ENCODE results near the gene DNAJB6. TPM values are rescaled to one million over a fixed set of nuclear protein-coding genes. Genes with fewer than 3 reads are reported as not detected.

The DNAJB6 gene
- 100 to 1,000 TPM; 130 to 143 TPM for total RNA-seq
- polyA plus RNA-seq: 100 to 1,000 TPM; 118 to 126 TPM
- long read RNA-seq, donor 1, transcript DNAJB6-209 (7 exons, 1,159 nt): minor isoform, 46 of 1,261 reads
- long read RNA-seq, donor 1, transcript DNAJB6-204 (8 exons, 1,609 nt): minor isoform, 329 of 1,261 reads
- long read RNA-seq, donor 1, transcript DNAJB6-201 (10 exons, 2,527 nt): major isoform, 702 of 1,261 reads
- long read RNA-seq, donor 1, partial matches to known transcripts: 69 of 1,261 reads
- long read RNA-seq, donor 1, other reads (novel, unspliced or antisense): 114 of 1,261 reads
- long read RNA-seq, donor 2, full-length matches to known transcripts: 113 of 149 reads
- long read RNA-seq, donor 2, partial matches to known transcripts: 19 of 149 reads
- long read RNA-seq, donor 2, other reads (novel, unspliced or antisense): 17 of 149 reads

- DNase-seq: peak; percentile 97 to 98
- intact Hi-C loops (cut with DNase I): loop anchor here in 1 of 2 donors (5.0 kb wide), 2 partner anchors 59 to 61 kb away; no protein-coding TSS in a partner anchor
- Histone ChIP-seq H3K4me3 (ENCODE audit: low read length in 2 of 2) (peak within 1 kb of the TSS; percentile 87 to 95), H3K36me3 (ENCODE audit: control insufficient read depth in 1 of 2, insufficient read depth in 2 of 2, low read length in 1 of 2) (no peaks in the 10 kb centered on the region), H3K27me3 (ENCODE audit: control insufficient read depth in 1 of 2, insufficient read depth in 2 of 2, low read length in 1 of 2) (no peaks in the 10 kb centered on the region), H3K27ac (ENCODE audit: low read depth in 1 of 2, low read length in 2 of 2) (peak within 1 kb of the TSS; percentile 83 to 97), H3K9me3 (ENCODE audit: control insufficient read depth, low read length) (no peaks in the 10 kb centered on the region), H3K4me1 (ENCODE audit: control insufficient read depth in 1 of 2, insufficient read depth in 2 of 2, low read length in 2 of 2) (peaks cover 0 to 2% of the 10 kb centered on the region in 2 donors)
- ATAC-seq (ENCODE audit: low FRiP score): peak; percentile 95
- WGBS, 2 donors: 1% methylated on average over 89 to 114 of the region's 114 CpGs
These were observed at the start of gene DNAJB6 for GRCh38 chr7:157336383-157337315. Gene DNAJB6 (plus strand): TSS chr7:157337004. CDS start chr7:157358573, 21,569 bp downstream.

GRCh38 chr7:157291404-157292080, 45.3 kb upstream of the DNAJB6 start:
- no peak for ATAC-seq (ENCODE audit: low FRiP score)
- DNase-seq: no peak
- intact Hi-C loops (cut with DNase I): no loop called here
- H3K4me1 ChIP-seq (ENCODE audit: control insufficient read depth in 1 of 2, insufficient read depth in 2 of 2, low read length in 2 of 2): no peaks in the 10 kb centered on the region
- no peak overlapping the region for H3K4me3 ChIP-seq (ENCODE audit: low read length in 2 of 2)
- no peaks in the 10 kb centered on the region for H3K27me3 ChIP-seq (ENCODE audit: control insufficient read depth in 1 of 2, insufficient read depth in 2 of 2, low read length in 1 of 2)
- no peaks in the 10 kb centered on the region for H3K36me3 ChIP-seq (ENCODE audit: control insufficient read depth in 1 of 2, insufficient read depth in 2 of 2, low read length in 1 of 2)
- H3K9me3 ChIP-seq (ENCODE audit: control insufficient read depth, low read length): no peaks in the 10 kb centered on the region
- no peak overlapping the region for H3K27ac ChIP-seq (ENCODE audit: low read depth in 1 of 2, low read length in 2 of 2)
- 85 to 87% methylated on average over 29 of the region's 29 CpGs for WGBS, 2 donors

GRCh38 chr7:157292258-157292657, 44.5 kb upstream of the DNAJB6 start:
- H3K9me3 ChIP-seq (ENCODE audit: control insufficient read depth, low read length): no peaks in the 10 kb centered on the region
- WGBS, 2 donors: 93 to 94% methylated on average over 9 of the region's 9 CpGs
- H3K36me3 ChIP-seq (ENCODE audit: control insufficient read depth in 1 of 2, insufficient read depth in 2 of 2, low read length in 1 of 2): no peaks in the 10 kb centered on the region
- no peak for DNase-seq
- no peak for ATAC-seq (ENCODE audit: low FRiP score)
- no peak overlapping the region for H3K4me3 ChIP-seq (ENCODE audit: low read length in 2 of 2)
- no peak overlapping the region for H3K27ac ChIP-seq (ENCODE audit: low read depth in 1 of 2, low read length in 2 of 2)
- intact Hi-C loops (cut with DNase I): no loop called here
- no peaks in the 10 kb centered on the region for H3K27me3 ChIP-seq (ENCODE audit: control insufficient read depth in 1 of 2, insufficient read depth in 2 of 2, low read length in 1 of 2)
- H3K4me1 ChIP-seq (ENCODE audit: control insufficient read depth in 1 of 2, insufficient read depth in 2 of 2, low read length in 2 of 2): no peaks in the 10 kb centered on the region

GRCh38 chr7:157292770-157293412, 43.9 kb upstream of the DNAJB6 start:
- intact Hi-C loops (cut with DNase I): no loop called here
- Histone ChIP-seq H3K4me1 (ENCODE audit: control insufficient read depth in 1 of 2, insufficient read depth in 2 of 2, low read length in 2 of 2) (no peaks in the 10 kb centered on the region), H3K27me3 (ENCODE audit: control insufficient read depth in 1 of 2, insufficient read depth in 2 of 2, low read length in 1 of 2) (no peaks in the 10 kb centered on the region), H3K36me3 (ENCODE audit: control insufficient read depth in 1 of 2, insufficient read depth in 2 of 2, low read length in 1 of 2) (no peaks in the 10 kb centered on the region), H3K4me3 (ENCODE audit: low read length in 2 of 2) (no peak overlapping the region), H3K9me3 (ENCODE audit: control insufficient read depth, low read length) (no peaks in the 10 kb centered on the region), H3K27ac (ENCODE audit: low read depth in 1 of 2, low read length in 2 of 2) (no peak overlapping the region)
- ATAC-seq (ENCODE audit: low FRiP score) (no peak), DNase-seq (no peak)
- WGBS, 2 donors: 67 to 73% methylated on average over 31 to 32 of the region's 32 CpGs

- DNase-seq (no peak), ATAC-seq (ENCODE audit: low FRiP score) (no peak)
- Histone ChIP-seq H3K36me3 (ENCODE audit: control insufficient read depth in 1 of 2, insufficient read depth in 2 of 2, low read length in 1 of 2) (no peaks in the 10 kb centered on the region), H3K27me3 (ENCODE audit: control insufficient read depth in 1 of 2, insufficient read depth in 2 of 2, low read length in 1 of 2) (no peaks in the 10 kb centered on the region), H3K4me1 (ENCODE audit: control insufficient read depth in 1 of 2, insufficient read depth in 2 of 2, low read length in 2 of 2) (no peaks in the 10 kb centered on the region), H3K4me3 (ENCODE audit: low read length in 2 of 2) (no peak overlapping the region), H3K9me3 (ENCODE audit: control insufficient read depth, low read length) (no peaks in the 10 kb centered on the region), H3K27ac (ENCODE audit: low read depth in 1 of 2, low read length in 2 of 2) (no peak overlapping the region)
- intact Hi-C loops (cut with DNase I): no loop called here
- 80 to 84% methylated on average over 13 of the region's 13 CpGs for WGBS, 2 donors
These were observed 43.4 kb upstream of the DNAJB6 start for GRCh38 chr7:157293413-157293788.

GRCh38 chr7:157294773-157295172, 42.0 kb upstream of the DNAJB6 start:
- H3K27me3 ChIP-seq (ENCODE audit: control insufficient read depth in 1 of 2, insufficient read depth in 2 of 2, low read length in 1 of 2): no peaks in the 10 kb centered on the region
- ATAC-seq (ENCODE audit: low FRiP score): no peak
- intact Hi-C loops (cut with DNase I): no loop called here
- no peaks in the 10 kb centered on the region for H3K4me1 ChIP-seq (ENCODE audit: control insufficient read depth in 1 of 2, insufficient read depth in 2 of 2, low read length in 2 of 2)
- no peak overlapping the region for H3K27ac ChIP-seq (ENCODE audit: low read depth in 1 of 2, low read length in 2 of 2)
- DNase-seq: no peak
- 88 to 94% methylated on average over 12 of the region's 12 CpGs for WGBS, 2 donors
- no peak overlapping the region for H3K4me3 ChIP-seq (ENCODE audit: low read length in 2 of 2)
- H3K9me3 ChIP-seq (ENCODE audit: control insufficient read depth, low read length): no peaks in the 10 kb centered on the region
- no peaks in the 10 kb centered on the region for H3K36me3 ChIP-seq (ENCODE audit: control insufficient read depth in 1 of 2, insufficient read depth in 2 of 2, low read length in 1 of 2)

- 74 to 78% methylated on average over 12 of the region's 12 CpGs for WGBS, 2 donors
- no peak overlapping the region for H3K4me3 ChIP-seq (ENCODE audit: low read length in 2 of 2)
- intact Hi-C loops (cut with DNase I): no loop called here
- no peaks in the 10 kb centered on the region for H3K4me1 ChIP-seq (ENCODE audit: control insufficient read depth in 1 of 2, insufficient read depth in 2 of 2, low read length in 2 of 2)
- no peaks in the 10 kb centered on the region for H3K27me3 ChIP-seq (ENCODE audit: control insufficient read depth in 1 of 2, insufficient read depth in 2 of 2, low read length in 1 of 2)
- H3K9me3 ChIP-seq (ENCODE audit: control insufficient read depth, low read length): no peaks in the 10 kb centered on the region
- DNase-seq: no peak
- H3K36me3 ChIP-seq (ENCODE audit: control insufficient read depth in 1 of 2, insufficient read depth in 2 of 2, low read length in 1 of 2): no peaks in the 10 kb centered on the region
- no peak for ATAC-seq (ENCODE audit: low FRiP score)
- no peak overlapping the region for H3K27ac ChIP-seq (ENCODE audit: low read depth in 1 of 2, low read length in 2 of 2)
These were observed 41.5 kb upstream of the DNAJB6 start for GRCh38 chr7:157295338-157295737.

GRCh38 chr7:157297185-157297584, 39.6 kb upstream of the DNAJB6 start:
- Histone ChIP-seq H3K9me3 (ENCODE audit: control insufficient read depth, low read length) (no peaks in the 10 kb centered on the region), H3K27ac (ENCODE audit: low read depth in 1 of 2, low read length in 2 of 2) (no peak overlapping the region), H3K4me3 (ENCODE audit: low read length in 2 of 2) (no peak overlapping the region), H3K27me3 (ENCODE audit: control insufficient read depth in 1 of 2, insufficient read depth in 2 of 2, low read length in 1 of 2) (no peaks in the 10 kb centered on the region), H3K4me1 (ENCODE audit: control insufficient read depth in 1 of 2, insufficient read depth in 2 of 2, low read length in 2 of 2) (no peaks in the 10 kb centered on the region), H3K36me3 (ENCODE audit: control insufficient read depth in 1 of 2, insufficient read depth in 2 of 2, low read length in 1 of 2) (no peaks in the 10 kb centered on the region)
- no peak for DNase-seq
- intact Hi-C loops (cut with DNase I): no loop called here
- WGBS, 2 donors: 80 to 83% methylated on average over 13 of the region's 13 CpGs
- ATAC-seq (ENCODE audit: low FRiP score): no peak
